Endothelial cell of umbilical vein (primary cell): ENCODE measurements around the gene KHNYN. TPM values are rescaled to one million over a fixed set of nuclear protein-coding genes. Genes with fewer than 3 reads are reported as not detected.
"Not testable (repeated sequence)": the region's sequence is repeated elsewhere in the genome, so short reads cannot be mapped to it uniquely, and the experiment has no call there.

Experiments used
- BruUV-seq: library from RNA; stranded (reverse); fragments of 400-500 nt; replicated peaks from 2 replicates; lab custom pipeline; 2021; lab: Mats Ljungman, UMichigan
- CTCF ChIA-PET: fragments of 300-600, 350-600 bp; sonication (Branson Sonifier 250); formaldehyde crosslinking; loops from one replicate; lab custom pipeline; 2021; ENCODE audit warnings: antibody characterized with exemption, inconsistent platforms; lab: Charles Lee
- POLR2A ChIA-PET: fragments of 300-600, 350-600 bp; sonication (Branson Sonifier 250); formaldehyde crosslinking; loops from one replicate; lab custom pipeline; 2021; ENCODE audit warnings: antibody characterized with exemption, inconsistent platforms; lab: Charles Lee
- DNase-seq: peaks from one replicate; pipeline ENCODE4 v3.0.0-alpha.2; 2011; ENCODE audit warnings: low read depth, low spot score
- FAIRE-seq: peaks from 2 replicates; lab custom pipeline; 2011; peaks lifted over from hg19 to GRCh38; lab: Jason Lieb, UNC
- H2AFZ ChIP-seq: 2 replicates; pipeline ENCODE4 v1.6.0; 2012; ENCODE audit warnings: low read depth, low read length, control low read depth, inconsistent platforms
- H3K27ac ChIP-seq: 2 replicates; pipeline ENCODE4 v1.5.1; 2011; ENCODE audit warnings: low read depth, mild to moderate bottlenecking, control low read depth, low read length, moderate library complexity; ENCODE audit not compliant: insufficient read depth
- H3K27me3 ChIP-seq, 2 experiments: 2 replicates each; pipeline versions ENCODE4 v1.6.0 to v1.6.1; 2011; ENCODE audit warnings: low read length in 2 of 2, mixed read lengths in 1 of 2; ENCODE audit not compliant: control insufficient read depth in 2 of 2, insufficient read depth in 2 of 2
- H3K36me3 ChIP-seq, 2 experiments: 2 replicates in 1 of 2; 3 replicates in 1 of 2; pipeline ENCODE4 v1.5.1; 2011; ENCODE audit warnings: low read length in 2 of 2, mild to moderate bottlenecking in 1 of 2, moderate library complexity in 1 of 2; ENCODE audit not compliant: control insufficient read depth in 2 of 2, insufficient read depth in 2 of 2; ENCODE audit errors: extremely low read depth in 1 of 2
- H3K4me1 ChIP-seq: 3 replicates; pipeline ENCODE4 v1.5.1; 2011; ENCODE audit warnings: mild to moderate bottlenecking, low read length; ENCODE audit not compliant: control insufficient read depth, insufficient read depth; ENCODE audit errors: extremely low read depth
- H3K4me2 ChIP-seq: 2 replicates; pipeline ENCODE4 v1.6.1; 2011; ENCODE audit warnings: low read length, control low read depth, mixed read lengths; ENCODE audit not compliant: insufficient read depth
- H3K4me3 ChIP-seq, 3 experiments: fragments of 200-600 bp in 1 of 3; sonication (generic), shearing (Covaris generic) in 1 of 3; replicated peaks in 1 of 3; 2 replicates each; pipeline ENCODE4 v1.5.1; 2011 to 2016; ENCODE audit warnings: control low read depth in 3 of 3, low read length in 3 of 3, mild to moderate bottlenecking in 2 of 3, inconsistent platforms in 1 of 3, low read depth in 1 of 3, moderate library complexity in 1 of 3; ENCODE audit not compliant: insufficient read depth in 1 of 3
- H3K79me2 ChIP-seq: 2 replicates; pipeline ENCODE4 v1.6.0; 2012; ENCODE audit warnings: low read length, inconsistent platforms; ENCODE audit not compliant: control insufficient read depth, insufficient read depth
- H3K9ac ChIP-seq: replicated peaks from 2 replicates; pipeline ENCODE3; 2011; ENCODE audit warnings: low read length, control low read depth; ENCODE audit not compliant: insufficient read depth; ENCODE audit errors: extremely low read depth
- H3K9me1 ChIP-seq: replicated peaks from 3 replicates; pipeline ENCODE4 v1.6.0; 2011; ENCODE audit warnings: mild to moderate bottlenecking, low read length; ENCODE audit not compliant: control insufficient read depth, insufficient read depth; ENCODE audit errors: extremely low read depth
- H3K9me3 ChIP-seq: replicated peaks from 2 replicates; pipeline ENCODE4 v1.5.1; 2012; ENCODE audit warnings: low read length, inconsistent platforms; ENCODE audit not compliant: control insufficient read depth, insufficient read depth
- H4K20me1 ChIP-seq: replicated peaks from 2 replicates; pipeline ENCODE3; 2011; ENCODE audit warnings: mild to moderate bottlenecking, low read length; ENCODE audit not compliant: control insufficient read depth, insufficient read depth; ENCODE audit errors: extremely low read depth
- CTCF ChIP-seq, 2 donors: IDR thresholded peaks; 1 replicate in 1 of 2; 2 replicates in 1 of 2; pipeline ENCODE4 v1.5.1; 2011; ENCODE audit warnings: low read length in 2 of 2, mild to moderate bottlenecking in 2 of 2, moderate library complexity in 2 of 2, control low read depth in 1 of 2, inconsistent platforms in 1 of 2, low read depth in 1 of 2; ENCODE audit not compliant: insufficient read depth in 1 of 2; ENCODE audit errors: extremely low read depth in 1 of 2
- EZH2 ChIP-seq: IDR thresholded peaks from 2 replicates; pipeline ENCODE4 v1.6.1; 2012; ENCODE audit warnings: borderline replicate concordance, low read depth, mild to moderate bottlenecking, moderate library complexity, low read length, inconsistent platforms; ENCODE audit not compliant: severe bottlenecking
- FOS ChIP-seq: IDR thresholded peaks from 2 replicates; pipeline ENCODE4 v1.6.1; 2011; ENCODE audit warnings: mild to moderate bottlenecking, low read length, moderate library complexity, borderline replicate concordance; ENCODE audit not compliant: insufficient read depth
- GATA2 ChIP-seq: IDR thresholded peaks from 2 replicates; pipeline ENCODE4 v1.7.0; 2011; ENCODE audit warnings: low read depth, mild to moderate bottlenecking, moderate library complexity, mixed read lengths, low read length; ENCODE audit not compliant: insufficient read length, insufficient read depth
- JUN ChIP-seq: IDR thresholded peaks from 2 replicates; pipeline ENCODE4 v1.6.1; 2011; ENCODE audit warnings: borderline replicate concordance, low read depth; ENCODE audit not compliant: insufficient read length, insufficient read depth
- MAX ChIP-seq: IDR thresholded peaks from 2 replicates; pipeline ENCODE4 v1.6.1; 2011; ENCODE audit not compliant: insufficient read depth, insufficient read length
- MYC ChIP-seq: IDR thresholded peaks from one replicate; pipeline ENCODE4 v1.6.1; 2011; ENCODE audit warnings: mild to moderate bottlenecking, low read depth, low read length
- POLR2A ChIP-seq: IDR thresholded peaks from 2 replicates; pipeline ENCODE4 v1.6.1; 2012; ENCODE audit warnings: low read depth, mild to moderate bottlenecking, control low read depth, low read length
- POLR2AphosphoS5 ChIP-seq: IDR thresholded peaks from 2 replicates; pipeline ENCODE4 v1.6.1; 2012; ENCODE audit warnings: low read depth, mild to moderate bottlenecking, control low read depth, low read length, moderate library complexity; ENCODE audit not compliant: insufficient read depth
- dilution Hi-C: fragments of 300-500 bp; cut with MboI; formaldehyde crosslinking; loops from one replicate; pipeline ENCODE4 v1.15.0; 2019; ENCODE audit warnings: low sequenced_read_pairs; ENCODE audit not compliant: extremely low pct_ligation_motif_present
- intact Hi-C: fragments of 100-400 bp; cut with micrococcal nuclease; formaldehyde crosslinking; loops from one replicate; pipeline ENCODE4 v1.10.0; 2022
- polyA plus RNA-seq, 4 experiments: library from polyadenylated mRNA; depleted of rRNA in 3 of 4; stranded (reverse) in 3 of 4; unstranded in 1 of 4; fragments of >200 nt; gene quantifications; 2 replicates each; pipeline versions ENCODE4 v1.2.1 to v1.2.3, GENCODE V29; 2011 to 2012; ENCODE audit warnings: missing spikeins in 1 of 4
- total RNA-seq: library from RNA; stranded (reverse); gene quantifications from 2 replicates; pipeline ENCODE4 v1.2.3, GENCODE V29; 2021

KHNYN gene
- total and polyA plus RNA-seq, 2 donors (not counting 3 experiments of a cell fraction or from before 2014, with no cell fraction given), result 25.4 to 63.3 TPM

GRCh38 chr14:24387009-24387345, 42.8 kb upstream of the KHNYN start:
- Histone ChIP-seq H3K9me1 (no peaks in the 10 kb centered on the region), H3K79me2 (no peaks in the 10 kb centered on the region), H3K36me3 (no peaks in the 10 kb centered on the region), H3K27ac (no peak overlapping the region), H3K9me3 (no peaks in the 10 kb centered on the region), H4K20me1 (no peaks in the 10 kb centered on the region), H3K4me3 (no peak overlapping the region), H3K9ac (no peak overlapping the region), H3K27me3 (peaks cover 1 to 11% of the 10 kb centered on the region in 2 experiments), H3K4me1 (peaks cover 13% of the 10 kb centered on the region), H2AFZ (no peak overlapping the region), H3K4me2 (no peak overlapping the region)
- intact Hi-C loops, result no loop called here
- TF ChIP-seq MAX, result no peak
- TF ChIP-seq POLR2A, result no peak
- no peak for TF ChIP-seq MYC
- TF ChIP-seq FOS, result no peak
- no peak for TF ChIP-seq JUN
- no peak for TF ChIP-seq CTCF (IDR thresholded peaks at IDR 0.05; ENCODE audit: extremely low read depth in 1 of 2, insufficient read depth in 1 of 2, low read depth in 1 of 2, low read length in 2 of 2)
- no peak for TF ChIP-seq EZH2
- TF ChIP-seq GATA2, result no peak
- no peak for TF ChIP-seq POLR2AphosphoS5
- FAIRE-seq (no peak), DNase-seq (no peak)
- POLR2A ChIA-PET, result no interaction called here
- CTCF ChIA-PET, result interaction anchor here (0.9 to 2.8 kb wide), 3 partner anchors 21 to 53 kb away, joined by 3 to 6 read pairs (median 4); no protein-coding TSS in a partner anchor
- BruUV-seq, result no TSS peak
- dilution Hi-C loops, result no loop called here

- H3K79me2 ChIP-seq, BruUV-seq, POLR2A ChIA-PET, intact Hi-C loops, H3K9me3 ChIP-seq, dilution Hi-C loops, H3K4me2 ChIP-seq, H2AFZ ChIP-seq, H3K36me3 ChIP-seq, FAIRE-seq, H3K4me3 ChIP-seq, H4K20me1 ChIP-seq, H3K9ac ChIP-seq, H3K9me1 ChIP-seq, H3K27ac ChIP-seq, DNase-seq: not testable (repeated sequence)
- Histone ChIP-seq H3K4me1 (peaks cover 19% of the 10 kb centered on the region), H3K27me3 (peaks cover 1 to 11% of the 10 kb centered on the region in 2 experiments)
- CTCF ChIA-PET, result interaction anchor here (2.8 kb wide), 1 partner anchor 22 kb away, joined by 11 read pairs; no protein-coding TSS in a partner anchor
Measured at GRCh38 chr14:24387579-24387978, 42.2 kb upstream of the KHNYN start.
